GM10847 (cell line): ENCODE results near the gene CCDC47.
A peak's percentile ranks its signal among the peaks of the same experiment; 100 is the strongest.

ENCODE experiments used
- POLR2A ChIP-seq: IDR thresholded peaks from 2 replicates; pipeline ENCODE4 v1.6.1; 2011; ENCODE audit not compliant: insufficient read length; ENCODE audit errors: extremely low read depth

The CCDC47 gene, protein sequence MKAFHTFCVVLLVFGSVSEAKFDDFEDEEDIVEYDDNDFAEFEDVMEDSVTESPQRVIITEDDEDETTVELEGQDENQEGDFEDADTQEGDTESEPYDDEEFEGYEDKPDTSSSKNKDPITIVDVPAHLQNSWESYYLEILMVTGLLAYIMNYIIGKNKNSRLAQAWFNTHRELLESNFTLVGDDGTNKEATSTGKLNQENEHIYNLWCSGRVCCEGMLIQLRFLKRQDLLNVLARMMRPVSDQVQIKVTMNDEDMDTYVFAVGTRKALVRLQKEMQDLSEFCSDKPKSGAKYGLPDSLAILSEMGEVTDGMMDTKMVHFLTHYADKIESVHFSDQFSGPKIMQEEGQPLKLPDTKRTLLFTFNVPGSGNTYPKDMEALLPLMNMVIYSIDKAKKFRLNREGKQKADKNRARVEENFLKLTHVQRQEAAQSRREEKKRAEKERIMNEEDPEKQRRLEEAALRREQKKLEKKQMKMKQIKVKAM

DNA sequence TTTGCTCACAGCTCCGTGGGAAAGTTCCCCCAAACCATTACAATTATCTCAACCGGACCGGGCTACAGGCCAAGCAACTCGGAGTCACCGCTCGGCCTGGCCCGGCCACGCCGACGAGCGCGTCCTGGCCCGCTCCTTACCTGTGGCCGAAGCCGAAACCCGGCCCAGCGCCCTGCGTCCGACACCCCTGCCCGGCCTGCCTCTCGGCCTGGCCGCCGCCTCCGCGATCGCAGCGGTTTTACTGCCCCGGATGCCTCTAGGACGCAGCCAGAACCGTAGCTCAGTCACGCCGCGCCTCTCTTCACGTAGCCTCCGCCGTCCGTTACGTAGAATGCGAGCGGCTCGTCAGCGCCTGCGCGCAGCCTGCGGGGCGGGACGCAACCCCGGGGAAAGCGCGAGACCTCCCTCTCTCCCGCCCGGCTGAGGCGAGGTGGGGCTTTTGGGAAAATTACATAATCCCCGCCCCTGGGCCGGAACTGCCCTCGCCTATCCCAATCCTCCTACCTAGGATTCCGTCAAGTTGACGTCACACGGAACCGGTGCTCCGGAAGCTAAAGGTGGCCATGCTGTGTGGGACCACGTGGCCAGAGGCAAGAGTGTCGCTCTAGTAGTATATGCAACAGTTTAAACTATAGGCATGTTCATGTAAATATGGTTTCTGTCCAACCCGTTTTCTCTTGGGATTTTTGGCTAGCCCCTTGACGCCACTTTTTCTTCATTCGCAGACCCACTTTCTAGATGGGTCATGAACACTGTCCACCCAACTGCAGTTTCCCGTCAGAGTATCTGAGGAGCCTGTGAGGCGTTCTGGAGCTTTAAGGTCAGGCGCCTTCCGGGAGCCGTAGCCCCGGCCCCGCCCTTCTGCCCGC lies at the start of gene CCDC47:
TSS of gene CCDC47 (minus strand) at position 326 of the 869 bp plus-strand sequence. CDS start 7,422 bp downstream, outside the sequence.
- TF ChIP-seq POLR2A, result peak; percentile 92

DNA sequence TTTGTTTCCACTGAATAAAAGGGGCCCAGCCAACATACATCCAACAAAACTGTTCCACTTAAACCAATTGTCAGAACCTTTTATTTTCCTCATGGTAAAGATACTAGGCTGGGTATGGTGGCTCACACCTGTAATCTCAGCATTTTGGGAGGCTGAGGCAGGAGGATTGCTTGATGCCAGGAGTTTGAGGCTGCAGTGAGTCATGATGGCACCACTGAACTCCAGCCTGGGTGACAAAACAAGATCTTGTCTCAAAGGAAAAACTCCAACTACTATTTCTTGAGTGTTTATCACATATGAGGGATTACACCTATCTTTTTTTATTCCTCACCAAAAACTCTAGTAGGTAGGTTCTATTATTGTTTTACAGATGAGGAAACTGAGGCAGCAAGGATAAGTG lies 49.1 kb upstream of the CCDC47 start:
- no peak for TF ChIP-seq POLR2A

DNA sequence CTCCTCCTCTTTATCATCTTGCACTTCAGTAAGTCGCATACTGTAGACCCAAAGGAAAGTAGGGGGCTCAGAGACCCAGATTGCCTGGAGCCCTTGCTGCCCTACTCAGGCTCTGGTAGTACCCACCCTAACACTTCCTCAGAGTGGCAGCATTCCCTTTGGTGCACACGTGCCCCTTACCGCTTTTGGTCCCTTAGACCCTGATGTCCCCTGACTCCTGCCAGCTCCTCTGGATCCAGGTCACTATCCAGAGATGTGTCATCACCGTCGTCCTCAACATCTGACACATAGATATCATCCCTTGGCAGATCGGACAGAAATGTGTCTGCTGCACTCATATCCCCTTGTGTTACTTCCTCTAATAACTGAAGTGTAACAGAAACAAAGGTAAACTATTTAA lies 48.4 kb upstream of the CCDC47 start:
- no peak for TF ChIP-seq POLR2A

DNA sequence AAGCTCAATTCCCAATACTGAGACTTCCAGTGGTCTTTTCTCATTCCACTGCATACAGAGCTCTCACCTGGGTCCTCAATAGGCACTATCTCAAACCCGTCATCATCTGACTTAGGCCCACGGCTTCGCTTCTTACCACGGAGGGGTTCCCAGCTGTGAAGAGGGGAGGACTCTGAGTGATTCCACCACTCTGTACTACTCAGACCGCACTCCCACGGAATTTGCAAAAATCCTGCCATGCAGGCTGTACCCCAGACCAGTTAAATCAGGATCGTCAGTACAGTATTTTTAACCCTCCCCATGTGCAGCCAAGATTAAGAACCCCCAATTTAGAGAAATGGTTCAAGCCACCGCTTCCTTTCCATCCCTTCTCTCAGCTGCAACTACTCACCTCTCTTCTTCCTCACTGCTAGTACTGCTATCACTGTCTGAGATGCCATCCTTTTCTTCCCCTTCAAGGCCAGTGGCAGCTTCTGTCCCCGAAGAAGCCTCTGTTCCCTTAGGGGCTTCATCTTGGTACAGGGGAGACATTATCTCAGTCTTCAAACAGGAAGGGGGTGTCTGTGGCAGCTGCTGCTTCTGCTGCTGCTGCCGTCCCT lies 47.7 kb upstream of the CCDC47 start:
- no peak for TF ChIP-seq POLR2A

DNA sequence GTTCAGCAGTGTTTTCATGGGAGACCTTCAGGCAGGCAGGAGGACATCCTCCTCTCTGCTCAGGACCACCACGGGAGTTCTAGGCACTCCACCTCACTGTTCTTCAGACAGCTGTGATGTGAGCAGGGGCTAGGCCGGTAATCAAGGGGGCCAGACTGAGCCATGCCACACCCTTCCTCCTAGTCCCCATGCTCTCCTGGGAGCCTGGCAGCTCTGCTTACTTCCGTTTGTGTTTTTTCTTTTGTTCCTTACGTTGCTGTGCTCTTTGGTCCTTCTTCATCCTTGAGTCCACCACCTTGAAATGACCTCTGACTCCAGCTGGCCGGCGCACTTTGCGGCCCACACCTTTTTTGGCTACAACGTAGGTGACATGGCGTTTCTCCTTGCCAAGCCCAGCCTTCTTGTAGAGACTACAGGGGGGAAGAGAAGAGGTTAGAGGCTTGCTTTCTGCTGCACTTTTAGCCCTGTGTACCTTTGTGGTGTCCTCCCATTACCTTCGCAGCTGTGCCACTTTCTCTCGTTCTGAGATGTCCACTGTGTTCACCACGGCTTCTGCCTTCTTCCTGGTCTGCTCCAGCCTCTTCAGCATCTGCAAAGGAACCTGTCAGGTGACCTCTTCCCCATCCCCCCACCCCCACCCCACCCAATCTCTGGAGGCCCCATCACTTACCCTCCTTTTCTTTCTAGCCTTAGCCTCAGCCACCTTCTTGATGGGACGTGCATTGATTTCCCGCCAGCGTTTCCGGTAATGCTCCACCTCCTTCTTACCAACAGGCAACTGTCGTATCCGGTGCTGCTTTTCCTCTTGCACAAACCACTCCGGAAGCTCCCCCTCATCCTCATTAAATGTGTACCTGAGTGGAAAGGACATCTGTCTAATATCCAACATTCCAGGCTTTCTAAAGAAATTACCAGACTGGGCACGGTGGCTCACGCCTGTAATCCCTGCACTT lies 46.5 kb upstream of the CCDC47 start:
- TF ChIP-seq POLR2A, result no peak

DNA sequence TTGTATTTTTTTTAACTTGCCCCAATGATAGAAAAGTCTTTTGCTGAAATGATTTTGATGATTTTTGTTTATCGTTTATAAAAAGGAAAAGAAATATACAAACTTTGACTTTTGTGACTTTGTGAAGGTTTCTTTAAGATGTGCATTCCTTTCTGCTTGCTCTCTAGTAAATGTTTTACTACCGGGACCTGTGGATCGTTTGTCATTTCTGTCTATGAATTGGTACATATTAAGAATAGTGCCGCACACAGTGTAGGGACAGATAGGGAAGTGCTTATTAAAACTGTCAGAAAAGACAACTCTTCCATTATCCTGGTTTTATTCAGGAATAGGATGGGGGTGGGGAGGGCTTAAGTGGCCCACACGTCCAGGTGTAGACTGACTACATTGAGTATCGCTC lies 45.7 kb upstream of the CCDC47 start:
- no peak for TF ChIP-seq POLR2A

DNA sequence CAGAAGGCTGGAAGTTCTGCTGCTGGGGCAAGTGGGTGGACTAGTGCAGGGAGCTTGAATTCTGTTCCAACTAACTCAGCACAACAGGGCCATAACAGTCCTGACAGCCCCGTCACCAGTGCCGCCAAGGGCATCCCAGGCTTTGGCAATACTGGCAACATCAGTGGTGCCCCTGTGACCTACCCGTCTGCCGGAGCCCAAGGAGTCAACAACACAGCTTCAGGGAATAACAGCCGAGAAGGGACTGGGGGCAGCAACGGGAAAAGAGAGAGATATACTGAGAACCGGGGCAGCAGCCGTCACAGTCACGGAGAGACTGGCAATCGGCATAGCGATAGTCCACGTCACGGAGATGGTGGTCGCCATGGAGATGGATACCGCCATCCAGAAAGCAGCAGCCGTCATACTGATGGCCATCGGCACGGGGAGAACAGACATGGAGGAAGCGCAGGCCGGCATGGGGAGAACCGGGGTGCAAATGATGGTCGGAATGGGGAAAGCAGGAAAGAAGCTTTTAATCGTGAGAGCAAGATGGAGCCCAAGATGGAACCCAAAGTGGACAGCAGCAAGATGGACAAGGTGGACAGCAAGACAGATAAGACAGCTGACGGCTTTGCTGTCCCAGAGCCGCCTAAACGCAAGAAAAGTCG lies 44.5 kb upstream of the CCDC47 start:
- no peak for TF ChIP-seq POLR2A

DNA sequence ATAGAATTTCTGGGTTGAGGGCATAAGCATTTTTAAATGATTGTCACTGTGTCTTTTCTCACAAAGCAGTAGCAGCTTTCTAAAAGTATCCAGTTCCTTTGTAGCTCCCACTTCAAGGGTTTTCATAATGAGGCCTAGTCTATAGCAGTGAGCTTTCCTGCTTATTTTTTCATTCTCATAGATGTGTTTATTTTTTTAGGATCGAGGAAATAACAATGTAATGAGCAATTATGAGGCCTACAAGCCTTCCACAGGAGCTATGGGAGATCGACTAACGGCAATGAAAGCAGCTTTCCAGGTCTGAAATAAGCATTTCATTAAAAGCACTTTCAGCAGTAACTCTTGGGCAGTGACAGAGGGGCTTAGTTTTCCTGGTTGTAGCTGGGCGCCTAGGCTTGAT lies 43.3 kb upstream of the CCDC47 start:
- no peak for TF ChIP-seq POLR2A

DNA sequence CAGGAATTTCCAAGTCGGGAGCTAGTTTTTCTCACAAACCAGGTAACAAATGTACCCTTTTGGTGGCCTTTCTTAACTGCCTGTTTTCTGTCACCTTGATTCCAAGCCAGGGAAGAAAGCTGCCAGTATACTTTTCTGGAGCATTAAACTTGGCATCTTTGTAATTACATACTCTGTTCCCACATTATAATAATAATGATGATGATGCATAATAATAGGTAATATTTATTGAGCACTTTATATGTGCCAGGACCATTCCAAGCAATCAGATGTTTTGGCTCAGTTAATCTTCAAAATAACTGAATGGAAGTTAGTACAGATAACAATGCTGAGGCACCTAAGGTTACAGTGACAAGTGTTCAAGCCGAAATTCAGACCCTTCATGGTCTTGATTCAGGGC lies 42.7 kb upstream of the CCDC47 start:
- TF ChIP-seq POLR2A, result no peak

DNA sequence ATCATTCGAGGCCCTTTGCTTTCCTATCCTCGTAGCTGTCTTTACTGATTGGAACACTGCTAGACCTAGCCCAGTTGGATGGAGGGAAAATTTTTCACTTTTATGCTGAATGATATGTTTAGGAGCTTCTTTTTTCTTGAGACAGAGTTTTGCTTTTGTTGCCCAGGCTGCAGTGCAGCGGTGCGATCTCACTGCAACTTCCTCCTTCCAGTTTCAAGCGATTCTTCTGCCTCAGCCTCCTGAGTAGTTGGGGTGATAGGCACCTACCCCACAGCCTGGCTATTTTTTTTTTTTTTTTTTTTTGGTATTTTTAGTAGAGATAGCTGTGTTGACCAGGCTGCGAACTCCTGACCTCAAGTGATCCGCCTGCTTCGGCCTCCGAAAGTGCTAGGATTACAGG lies 36.6 kb upstream of the CCDC47 start:
- no peak for TF ChIP-seq POLR2A

DNA sequence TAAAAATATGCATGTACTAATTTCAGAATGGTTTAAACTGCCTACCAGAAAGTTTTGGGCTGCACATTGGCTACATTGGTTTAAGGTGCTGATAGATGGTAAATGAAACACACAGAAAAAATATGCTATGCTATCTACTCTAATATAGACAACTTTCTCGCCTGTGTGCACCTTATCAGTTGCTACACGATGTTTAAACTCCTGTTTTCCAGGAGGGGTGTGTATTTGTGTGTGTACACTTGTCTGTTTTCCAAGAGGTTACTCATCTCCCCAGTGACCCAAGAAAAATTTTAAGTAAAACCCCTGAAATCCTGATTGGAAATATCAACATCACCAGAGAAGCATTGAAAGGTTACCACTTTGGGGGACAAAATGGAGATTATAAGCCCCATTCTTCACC lies 32.2 kb upstream of the CCDC47 start:
- TF ChIP-seq POLR2A, result no peak

DNA sequence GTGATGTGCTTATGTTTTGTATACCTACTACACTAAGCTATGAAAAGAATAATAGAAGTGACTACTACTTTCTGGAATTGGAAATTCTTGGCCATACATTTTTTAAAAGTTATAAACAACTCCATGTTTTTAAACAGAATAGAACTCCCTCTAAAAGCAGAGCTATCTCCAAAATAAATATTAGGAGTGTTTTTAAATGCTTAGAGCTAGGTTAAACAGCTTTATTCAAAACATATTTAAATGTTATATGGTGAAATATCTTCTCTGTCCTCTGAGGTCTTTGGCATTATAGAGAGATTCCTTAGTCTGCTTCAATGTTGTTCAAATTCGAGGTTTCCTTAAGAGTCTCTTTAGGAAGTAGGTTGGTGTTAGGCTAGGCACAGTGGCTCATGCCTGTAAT lies 30.9 kb upstream of the CCDC47 start:
- TF ChIP-seq POLR2A, result no peak

DNA sequence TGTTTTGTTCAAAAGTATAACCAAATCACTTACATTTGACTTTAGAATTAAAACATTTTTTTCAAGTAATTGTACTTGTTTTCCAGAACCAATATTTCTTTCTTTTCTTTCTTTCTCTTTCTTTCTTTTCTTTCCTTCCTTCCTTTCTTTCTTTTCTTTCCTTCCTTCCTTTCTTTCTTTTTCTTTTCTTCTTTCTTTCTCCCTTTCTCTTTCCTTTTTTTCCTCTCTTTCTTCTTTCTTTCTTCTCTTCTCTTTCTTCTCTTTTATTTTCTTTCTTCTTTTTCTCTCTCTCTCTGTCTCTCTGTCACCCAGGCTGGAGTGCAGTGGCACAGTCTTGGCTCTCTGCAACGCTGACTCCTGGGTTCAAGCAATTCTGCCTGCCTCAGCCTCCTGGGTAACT lies 27.4 kb upstream of the CCDC47 start:
- TF ChIP-seq POLR2A, result no peak

DNA sequence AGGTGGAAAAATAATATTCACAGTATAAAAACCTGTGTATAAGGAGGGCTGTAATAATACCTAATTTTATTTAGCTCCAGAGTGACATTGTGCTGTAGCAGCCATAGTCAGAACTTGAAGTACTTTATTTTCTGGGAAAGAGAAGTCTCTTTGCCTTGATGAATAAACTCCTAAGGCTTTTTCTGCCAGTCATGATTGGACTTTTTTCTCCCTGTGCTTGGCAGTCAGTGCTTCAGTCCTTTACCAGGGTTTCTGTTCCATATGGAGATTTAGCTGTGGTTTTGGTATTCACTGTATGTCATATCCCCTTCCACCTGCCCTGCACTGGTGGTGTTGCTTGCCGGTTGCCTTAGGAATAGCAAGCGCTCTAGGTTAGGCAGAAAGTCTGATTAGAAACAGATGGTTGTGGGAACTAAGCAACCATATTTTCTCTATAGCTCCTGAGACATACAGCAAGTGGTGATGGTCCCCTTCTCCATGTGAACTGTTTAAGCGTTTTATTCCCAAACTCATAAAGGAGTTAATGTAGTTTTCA lies 25.2 kb upstream of the CCDC47 start:
- no peak for TF ChIP-seq POLR2A
